Measurements from ENCODE around the gene SLC10A7. TPM values are rescaled to one million over a fixed set of nuclear protein-coding genes. Genes with fewer than 3 reads are reported as not detected.

The SLC10A7 gene
- total and polyA plus RNA-seq, 9 of the 15 experiments (the other 6 are each of a cell fraction or from before 2014, with no cell fraction given): 6.4 to 22.8 (median 16.1) TPM

DNA sequence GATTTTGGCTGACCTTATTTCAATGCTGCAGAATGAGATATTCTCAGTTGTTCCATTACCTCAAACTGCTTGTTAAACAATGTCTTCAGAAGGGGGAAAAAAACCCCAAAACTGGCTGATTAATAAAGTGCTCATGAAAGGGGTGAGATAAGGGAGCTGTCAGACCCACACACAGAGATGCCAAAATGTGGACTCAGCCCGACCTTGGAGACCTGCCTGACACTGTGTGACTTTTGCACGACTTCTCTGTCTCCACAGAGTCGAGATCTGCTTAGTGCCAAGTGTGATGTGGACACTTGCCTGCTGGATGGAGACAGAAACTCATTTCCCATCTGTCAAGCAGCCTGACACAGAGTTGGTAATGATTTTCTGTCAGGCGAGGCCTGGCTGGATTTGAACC, 275.9 kb downstream of the SLC10A7 start (continued):
- TF ChIP-seq FOS (IDR thresholded peaks at IDR 0.05; ENCODE audit: extremely low read depth, insufficient read length): no peak
- no peak for TF ChIP-seq PRMT5 (CRISPR knock-in tag; IDR thresholded peaks at IDR 0.05)
- no peak for TF ChIP-seq KLF10 (CRISPR knock-in tag; IDR thresholded peaks at IDR 0.05)
- TF ChIP-seq ARHGAP35 (IDR thresholded peaks at IDR 0.05; ENCODE audit: partially characterized antibody): no peak
- TF ChIP-seq ZKSCAN8 (CRISPR knock-in tag; IDR thresholded peaks at IDR 0.05): no peak
- TF ChIP-seq DDX20 (tag; IDR thresholded peaks at IDR 0.05; ENCODE audit: low read depth): no peak
- TF ChIP-seq, protein P1, sequence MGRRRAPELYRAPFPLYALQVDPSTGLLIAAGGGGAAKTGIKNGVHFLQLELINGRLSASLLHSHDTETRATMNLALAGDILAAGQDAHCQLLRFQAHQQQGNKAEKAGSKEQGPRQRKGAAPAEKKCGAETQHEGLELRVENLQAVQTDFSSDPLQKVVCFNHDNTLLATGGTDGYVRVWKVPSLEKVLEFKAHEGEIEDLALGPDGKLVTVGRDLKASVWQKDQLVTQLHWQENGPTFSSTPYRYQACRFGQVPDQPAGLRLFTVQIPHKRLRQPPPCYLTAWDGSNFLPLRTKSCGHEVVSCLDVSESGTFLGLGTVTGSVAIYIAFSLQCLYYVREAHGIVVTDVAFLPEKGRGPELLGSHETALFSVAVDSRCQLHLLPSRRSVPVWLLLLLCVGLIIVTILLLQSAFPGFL (CRISPR knock-in tag; IDR thresholded peaks at IDR 0.05): no peak
- TF ChIP-seq, protein P2, sequence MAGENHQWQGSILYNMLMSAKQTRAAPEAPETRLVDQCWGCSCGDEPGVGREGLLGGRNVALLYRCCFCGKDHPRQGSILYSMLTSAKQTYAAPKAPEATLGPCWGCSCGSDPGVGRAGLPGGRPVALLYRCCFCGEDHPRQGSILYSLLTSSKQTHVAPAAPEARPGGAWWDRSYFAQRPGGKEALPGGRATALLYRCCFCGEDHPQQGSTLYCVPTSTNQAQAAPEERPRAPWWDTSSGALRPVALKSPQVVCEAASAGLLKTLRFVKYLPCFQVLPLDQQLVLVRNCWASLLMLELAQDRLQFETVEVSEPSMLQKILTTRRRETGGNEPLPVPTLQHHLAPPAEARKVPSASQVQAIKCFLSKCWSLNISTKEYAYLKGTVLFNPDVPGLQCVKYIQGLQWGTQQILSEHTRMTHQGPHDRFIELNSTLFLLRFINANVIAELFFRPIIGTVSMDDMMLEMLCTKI (IDR thresholded peaks at IDR 0.05; ENCODE audit: partially characterized antibody): no peak
- no peak for TF ChIP-seq SMARCB1 (IDR thresholded peaks at IDR 0.05; ENCODE audit: insufficient read length, low read depth)

DNA sequence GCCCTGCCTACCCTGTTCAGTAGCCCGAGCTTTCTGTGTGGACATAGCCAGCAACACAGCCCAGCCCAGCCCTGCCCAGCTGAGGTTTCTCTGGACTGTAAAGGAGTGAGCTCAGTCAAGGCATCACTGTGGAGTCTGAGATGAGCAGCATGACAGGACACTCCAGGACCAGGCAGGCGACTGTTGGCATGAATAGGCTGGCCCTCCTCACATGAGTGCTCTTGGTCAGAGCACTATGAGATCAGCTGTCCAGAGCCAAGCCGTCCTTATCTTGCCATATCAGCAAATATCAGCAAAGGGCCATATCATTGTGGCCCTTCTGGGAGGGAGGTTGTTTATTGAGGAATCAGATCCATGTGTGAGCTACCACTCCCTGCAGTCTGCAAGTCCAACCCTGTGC, 276.5 kb downstream of the SLC10A7 start:
- 0% methylated on average over 3 of the region's 3 CpGs for WGBS (ENCODE audit: insufficient coverage, low coverage, missing lambda C conversion rate)
- Histone ChIP-seq H3K27me3 (ENCODE audit: control insufficient read depth in 2 of 2, insufficient read depth in 2 of 2, low read length in 2 of 2) (peaks cover 0 to 16% of the 10 kb centered on the region in 2 experiments; a peak in 2 of 5 replicates), H3K36me3 (ENCODE audit: control insufficient read depth, insufficient read depth, low read length) (no peaks in the 10 kb centered on the region), H3K79me2 (ENCODE audit: control insufficient read depth, insufficient read depth, low read length) (no peaks in the 10 kb centered on the region), H3K4me1 (replicated peaks in 1 of 2; ENCODE audit: control insufficient read depth in 2 of 2, insufficient read depth in 2 of 2, low read length in 2 of 2) (peaks cover 0 to 7% of the 10 kb centered on the region in 2 experiments; a peak in 1 of 5 replicates), H3K4me3 (no peak overlapping the region), H3K9ac (ENCODE audit: insufficient read depth in 1 of 2, low read depth in 2 of 2, low read length in 2 of 2) (no peak overlapping the region), H3K9me1 (ENCODE audit: control insufficient read depth, insufficient read depth, low read length) (no peaks in the 10 kb centered on the region), H3K9me3 (replicated peaks; ENCODE audit: control insufficient read depth, insufficient read depth, low read depth, low read length) (no peaks in the 10 kb centered on the region), H3K27ac (ENCODE audit: extremely low read depth, low read depth, low read length) (no peak overlapping the region), H4K20me1 (replicated peaks; ENCODE audit: control insufficient read depth, insufficient read depth, low read length) (peaks cover 5% of the 10 kb centered on the region; the same call in 1 of the 2 replicates), H2AFZ (ENCODE audit: low read depth, low read length) (no peak overlapping the region), H3K4me2 (ENCODE audit: insufficient read depth, low read length) (no peak overlapping the region)
- ATAC-seq (peak; percentile 15; the same call in 2 of the 3 replicates), FAIRE-seq (no peak), DNase-seq (ENCODE audit: extremely low read depth in 1 of 4, low spot score in 3 of 4) (no peak)
- ChIA-PET CTCF (ENCODE audit: low intra/inter-chr PET ratio) (no interaction called here), POLR2A (interaction anchor here (0.7 kb wide), 1 partner anchor 1432 kb away, joined by 3 read pairs; no protein-coding TSS in a partner anchor)
- no TSS peak for BruUV-seq (replicated peaks)
- intact Hi-C loops (cut with micrococcal nuclease) (no loop called here), in situ Hi-C loops (cut with MboI) (no loop called here)
- peak; percentile 35; the same call in 1 of the 2 replicates for TF ChIP-seq MAFF (IDR thresholded peaks at IDR 0.05; ENCODE audit: low read length)
- peak; percentile 79 for TF ChIP-seq MAFG (tag; conservative IDR thresholded peaks at IDR 0.05)
- no peak for TF ChIP-seq MYC (IDR thresholded peaks at IDR 0.05; ENCODE audit: low read depth, low read length)
- no peak for TF ChIP-seq MYC (CRISPR knock-in tag; IDR thresholded peaks at IDR 0.05; ENCODE audit: borderline replicate concordance, low read depth)
- TF ChIP-seq, protein P3, sequence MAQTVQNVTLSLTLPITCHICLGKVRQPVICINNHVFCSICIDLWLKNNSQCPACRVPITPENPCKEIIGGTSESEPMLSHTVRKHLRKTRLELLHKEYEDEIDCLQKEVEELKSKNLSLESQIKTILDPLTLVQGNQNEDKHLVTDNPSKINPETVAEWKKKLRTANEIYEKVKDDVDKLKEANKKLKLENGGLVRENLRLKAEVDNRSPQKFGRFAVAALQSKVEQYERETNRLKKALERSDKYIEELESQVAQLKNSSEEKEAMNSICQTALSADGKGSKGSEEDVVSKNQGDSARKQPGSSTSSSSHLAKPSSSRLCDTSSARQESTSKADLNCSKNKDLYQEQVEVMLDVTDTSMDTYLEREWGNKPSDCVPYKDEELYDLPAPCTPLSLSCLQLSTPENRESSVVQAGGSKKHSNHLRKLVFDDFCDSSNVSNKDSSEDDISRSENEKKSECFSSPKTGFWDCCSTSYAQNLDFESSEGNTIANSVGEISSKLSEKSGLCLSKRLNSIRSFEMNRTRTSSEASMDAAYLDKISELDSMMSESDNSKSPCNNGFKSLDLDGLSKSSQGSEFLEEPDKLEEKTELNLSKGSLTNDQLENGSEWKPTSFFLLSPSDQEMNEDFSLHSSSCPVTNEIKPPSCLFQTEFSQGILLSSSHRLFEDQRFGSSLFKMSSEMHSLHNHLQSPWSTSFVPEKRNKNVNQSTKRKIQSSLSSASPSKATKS (CRISPR knock-in tag; IDR thresholded peaks at IDR 0.05): no peak
- no peak for TF ChIP-seq ZNF445 (CRISPR knock-in tag; IDR thresholded peaks at IDR 0.05; ENCODE audit: low read depth)
- 0 out of 2 replicates have a peak, but pooled peaks have one; percentile 17 for TF ChIP-seq CBFA2T3 (IDR thresholded peaks at IDR 0.05)
- TF ChIP-seq C11orf30 (IDR thresholded peaks at IDR 0.05; ENCODE audit: low read depth): peak; percentile 70; the same call in 1 of the 2 replicates
- TF ChIP-seq ZNF316 (IDR thresholded peaks at IDR 0.05): peak; percentile 69
- peak; percentile 34; the same call in 1 of the 2 replicates for TF ChIP-seq MAFK (IDR thresholded peaks at IDR 0.05; ENCODE audit: low read length)

All from K562 (cell line).